MM.1S (cell line): ENCODE data around the gene GNRH2.

Source experiments
- CTCF ChIP-seq: fragments of 300-600 bp; sonication (generic); IDR thresholded peaks from 2 replicates; pipeline ENCODE4 v1.5.1; 2016; ENCODE audit warnings: antibody characterized with exemption, low read length, mixed read lengths
- EZH2 ChIP-seq: fragments of 300-600 bp; sonication (generic); optimal IDR thresholded peaks from 2 replicates; pipeline ENCODE3; 2017; ENCODE audit warnings: low read depth, mild to moderate bottlenecking, antibody characterized with exemption, low read length, mixed read lengths
- EZH2phosphoT487 ChIP-seq: fragments of 300-600 bp; sonication (generic); IDR thresholded peaks from 2 replicates; pipeline ENCODE4 v1.6.1; 2018; ENCODE audit warnings: antibody characterized with exemption, low read length

DNA sequence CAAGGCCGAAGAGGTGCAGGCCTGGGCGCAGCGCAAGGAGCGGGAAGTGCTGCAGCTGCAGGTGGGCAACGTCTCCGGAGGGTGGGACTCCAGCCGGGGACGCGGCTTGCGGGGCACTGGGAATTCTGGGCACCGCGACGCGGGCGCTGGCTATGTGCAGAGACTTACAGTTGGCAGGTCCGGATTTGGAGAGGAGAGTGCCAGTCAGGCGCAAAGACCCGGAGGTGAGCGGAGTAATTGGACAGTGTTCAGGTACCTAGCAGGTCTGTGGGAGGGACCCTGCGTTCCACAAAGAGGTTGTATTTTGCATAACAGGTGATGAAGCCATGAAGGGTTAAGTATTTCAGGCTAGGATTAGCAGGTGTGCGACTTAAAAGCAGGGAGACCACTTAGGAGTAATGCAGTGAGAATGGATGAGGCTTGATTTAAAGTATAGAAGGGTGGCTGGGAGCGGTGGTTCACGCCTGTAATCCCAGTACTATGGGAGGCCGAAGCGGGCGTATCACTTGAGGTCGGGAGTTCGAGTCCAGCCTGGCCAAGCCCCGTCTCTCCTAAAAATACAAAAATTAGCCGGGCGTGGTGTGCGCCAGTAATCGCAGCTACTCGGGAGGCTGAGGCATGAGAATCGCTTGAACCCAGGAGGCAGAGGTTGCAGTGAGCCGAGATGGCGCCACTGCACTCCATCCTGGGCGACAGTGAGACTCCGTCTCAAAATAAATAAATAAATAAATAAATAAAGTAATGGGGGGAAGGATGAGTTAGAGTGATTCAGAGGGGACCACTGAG is 3.4 kb downstream of the GNRH2 start:
- TF ChIP-seq EZH2 (no peak), CTCF (no peak), EZH2phosphoT487 (no peak)
